HS-27A (cell line): Measurements from ENCODE around the gene CACNB2.

Source experiments
- DNase-seq: peaks from one replicate; pipeline ENCODE4 v3.0.0-alpha.2; 2012; ENCODE audit warnings: low read depth, missing footprints

Gene CACNB2

DNA sequence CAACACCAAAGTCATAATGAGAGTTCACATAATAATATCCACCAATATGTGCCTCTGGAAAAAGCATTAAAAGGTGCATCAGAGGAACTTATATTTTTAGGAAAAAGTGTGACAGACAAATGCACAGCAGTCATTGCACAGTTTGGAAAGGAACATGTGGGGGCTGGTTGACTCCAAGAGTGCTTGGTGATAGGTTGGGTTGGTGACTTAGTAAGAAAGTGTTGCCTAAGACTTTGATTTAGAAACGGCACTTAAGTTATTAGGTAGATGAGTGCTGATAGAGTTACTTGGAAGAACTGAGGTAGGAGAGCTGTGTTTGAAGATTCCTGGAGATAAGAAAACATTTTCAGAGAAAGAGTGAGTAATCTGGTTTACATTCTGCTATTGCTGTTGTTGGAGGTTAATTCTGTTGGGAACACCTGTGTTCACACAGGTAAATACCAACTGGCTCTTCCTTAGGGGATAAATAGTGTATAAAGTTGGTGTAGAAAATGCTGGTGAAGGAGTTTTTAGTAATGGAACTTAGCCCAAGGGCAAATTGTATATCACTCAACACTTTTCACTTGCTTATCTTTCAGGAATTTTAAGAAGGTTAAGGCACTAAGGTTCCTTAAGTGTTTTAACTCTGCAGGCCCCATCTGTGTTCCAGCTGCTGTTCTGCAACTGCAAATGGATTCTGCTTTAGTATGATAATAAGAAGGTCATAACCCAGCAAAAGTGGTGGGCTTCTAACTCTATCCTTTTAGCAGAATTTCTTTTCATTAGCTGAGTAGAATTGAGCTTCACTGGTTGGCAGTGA is 315.1 kb downstream of the CACNB2 start:
- no peak for DNase-seq

GRCh38 chr10:18456984-18457383 is 316.8 kb downstream of the CACNB2 start:
- DNase-seq = no peak

- DNase-seq = no peak
Observed at GRCh38 chr10:18460032-18460431, 319.8 kb downstream of the CACNB2 start.

GRCh38 chr10:18463673-18464211 is 323.5 kb downstream of the CACNB2 start:
- DNase-seq = no peak

DNA sequence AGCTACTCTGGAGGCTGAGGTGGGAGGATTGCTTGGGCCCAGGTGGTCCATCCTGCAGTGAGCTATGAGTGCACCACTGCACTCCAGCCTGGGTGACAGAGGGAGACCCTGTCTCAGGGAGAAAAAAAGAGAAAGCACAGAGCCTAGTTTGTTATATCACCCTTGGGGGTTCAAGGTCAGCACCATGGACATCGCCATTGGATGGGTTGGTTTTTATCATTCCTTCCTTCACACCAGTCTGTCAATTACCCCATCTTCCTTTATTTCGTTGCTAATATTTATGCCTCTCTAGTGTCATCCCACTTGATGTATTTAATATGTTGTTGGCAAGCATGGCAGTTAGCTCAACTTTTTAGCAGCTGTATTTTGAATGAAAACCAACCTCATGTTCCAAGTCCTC is 328.9 kb downstream of the CACNB2 start:
- DNase-seq = no peak

- no peak for DNase-seq
Observed at GRCh38 chr10:18472977-18473376, 332.8 kb downstream of the CACNB2 start.

- no peak for DNase-seq
Observed at GRCh38 chr10:18473424-18474117, 333.3 kb downstream of the CACNB2 start.

DNA sequence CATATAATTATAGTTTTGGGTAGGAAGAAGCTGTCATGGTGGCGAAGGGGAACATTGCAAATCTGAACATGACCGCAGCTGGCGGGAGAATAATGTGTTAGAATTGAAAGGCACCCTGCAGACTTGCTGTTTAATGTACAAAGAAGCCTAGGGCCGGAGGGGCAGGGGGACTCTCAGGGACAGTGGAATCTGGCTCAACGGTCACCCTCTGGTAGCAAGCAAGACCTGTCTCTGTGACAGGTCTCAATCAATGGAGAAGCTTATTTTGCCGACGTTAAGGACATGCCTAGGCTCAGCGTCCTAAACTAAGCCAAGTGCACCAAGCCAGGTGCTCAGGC is 333.9 kb downstream of the CACNB2 start:
- DNase-seq = no peak

GRCh38 chr10:18476076-18476647 is 335.9 kb downstream of the CACNB2 start:
- DNase-seq = no peak

- no peak for DNase-seq
Observed at GRCh38 chr10:18478354-18478753, 338.1 kb downstream of the CACNB2 start.

DNA sequence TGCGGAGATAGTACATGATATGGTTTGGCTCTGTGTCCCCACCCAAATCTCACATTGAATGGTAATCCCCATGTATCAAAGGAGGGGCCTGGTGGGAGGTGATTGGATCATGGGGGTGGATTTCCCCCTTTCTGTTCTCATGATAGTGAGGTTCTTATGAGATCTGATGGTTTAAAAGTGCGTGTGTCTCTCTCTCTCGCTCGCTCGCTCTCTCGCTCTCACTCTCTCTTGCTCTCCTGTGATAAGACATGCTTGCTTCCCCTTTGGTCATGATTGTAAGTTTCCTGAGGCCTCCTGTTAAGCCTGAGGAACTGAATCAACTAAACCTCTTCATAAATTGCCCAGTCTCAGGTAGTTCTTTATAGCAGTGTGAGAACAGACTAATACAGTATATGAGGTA is 339.3 kb downstream of the CACNB2 start:
- DNase-seq = no peak

DNA sequence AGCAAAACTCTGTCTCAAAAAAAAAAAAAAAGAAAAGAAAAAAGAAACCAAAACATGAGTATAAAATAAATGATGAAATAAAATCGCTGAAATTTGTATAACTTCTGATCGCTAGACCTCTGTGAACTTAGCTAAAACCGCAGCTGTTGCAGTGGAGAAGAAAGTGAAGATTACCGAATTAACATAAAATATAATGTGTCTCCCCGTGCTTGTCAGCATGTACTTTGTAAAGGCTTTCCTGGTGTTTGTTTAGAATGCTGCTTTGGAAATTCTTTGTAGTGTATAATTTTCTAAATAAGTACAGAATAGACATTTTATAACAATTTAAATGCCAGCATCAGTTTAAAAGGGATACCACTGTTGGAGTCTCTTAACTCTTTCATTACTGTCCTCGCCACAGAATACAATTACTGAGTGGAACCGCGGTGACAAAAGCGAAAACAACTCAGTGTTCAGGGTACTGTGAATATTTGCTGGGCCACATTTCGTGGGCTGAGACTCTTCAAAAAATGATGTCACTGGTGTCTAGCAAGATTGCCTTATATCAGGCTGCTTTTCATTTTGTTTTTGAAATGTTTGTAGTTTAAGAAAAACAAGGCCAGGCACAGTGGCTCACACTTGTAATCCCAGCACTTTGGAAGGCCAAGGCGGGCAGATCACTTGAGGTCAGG is 343.4 kb downstream of the CACNB2 start:
- no peak for DNase-seq

DNA sequence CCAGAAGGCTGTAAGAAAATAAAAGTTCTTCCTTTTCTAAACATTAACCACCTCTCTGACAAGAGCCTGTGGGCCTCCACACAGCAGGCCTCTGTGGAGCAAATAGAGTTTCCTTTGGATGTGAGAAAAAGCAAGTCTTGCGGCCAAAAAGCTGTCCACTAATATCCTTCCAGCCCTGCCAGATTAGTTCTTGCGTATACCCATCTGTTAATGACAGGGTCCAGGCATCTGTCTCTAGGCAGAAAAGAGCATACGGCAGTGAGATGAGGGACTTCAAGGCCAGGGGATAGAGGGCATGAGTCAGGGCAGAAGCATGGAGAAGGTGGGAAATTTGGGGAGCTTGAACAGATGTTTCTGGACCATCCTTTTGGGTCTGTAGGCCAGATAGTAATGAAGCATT is 346.2 kb downstream of the CACNB2 start:
- DNase-seq = no peak

GRCh38 chr10:18490755-18491154 is 350.5 kb downstream of the CACNB2 start:
- no peak for DNase-seq

- no peak for DNase-seq
Observed at GRCh38 chr10:18497806-18498369, 357.7 kb downstream of the CACNB2 start.

GRCh38 chr10:18498998-18499397 is 358.8 kb downstream of the CACNB2 start:
- no peak for DNase-seq

GRCh38 chr10:18500576-18500975 is 360.4 kb downstream of the CACNB2 start:
- DNase-seq = no peak

DNA sequence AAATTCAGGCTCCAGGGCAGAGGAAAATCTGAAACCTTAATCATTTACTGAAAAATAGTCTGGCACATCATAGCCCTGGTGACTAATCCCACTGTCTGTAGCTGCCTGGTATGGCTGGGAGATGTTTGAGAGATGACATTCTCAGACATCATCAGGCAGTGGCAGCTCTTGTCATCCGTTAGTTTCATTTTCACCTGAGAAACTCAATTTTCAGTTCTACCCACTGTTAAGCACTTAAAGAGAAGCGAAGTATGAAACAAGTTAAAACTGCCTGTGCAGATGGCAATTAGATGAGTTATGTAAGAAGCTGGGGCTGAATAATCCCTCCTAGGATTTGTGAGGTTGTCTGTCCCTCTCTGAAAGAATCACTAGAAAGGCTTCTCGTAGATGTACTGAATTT is 361.0 kb downstream of the CACNB2 start:
- DNase-seq = no peak

DNA sequence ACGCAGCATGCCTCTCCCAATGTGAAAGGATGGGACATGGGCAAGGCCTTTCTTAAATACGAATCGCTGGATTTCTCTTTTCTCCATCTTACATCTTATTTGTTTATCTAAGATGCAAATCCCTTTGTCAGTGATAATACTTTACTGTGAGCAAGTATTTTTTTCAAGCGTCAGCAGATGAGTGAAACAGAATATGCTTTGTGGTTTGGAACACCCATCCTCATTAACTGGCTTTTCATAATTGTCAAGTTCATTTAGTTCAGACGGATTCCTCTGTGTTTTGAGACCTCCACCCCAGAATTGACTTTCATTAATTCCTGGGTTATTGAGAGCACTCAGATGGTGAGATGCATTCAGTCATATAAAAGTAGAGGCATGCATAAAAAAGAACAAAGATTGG is 361.4 kb downstream of the CACNB2 start:
- DNase-seq = no peak

- DNase-seq = no peak
Observed at GRCh38 chr10:18504161-18504560, 363.9 kb downstream of the CACNB2 start.

DNA sequence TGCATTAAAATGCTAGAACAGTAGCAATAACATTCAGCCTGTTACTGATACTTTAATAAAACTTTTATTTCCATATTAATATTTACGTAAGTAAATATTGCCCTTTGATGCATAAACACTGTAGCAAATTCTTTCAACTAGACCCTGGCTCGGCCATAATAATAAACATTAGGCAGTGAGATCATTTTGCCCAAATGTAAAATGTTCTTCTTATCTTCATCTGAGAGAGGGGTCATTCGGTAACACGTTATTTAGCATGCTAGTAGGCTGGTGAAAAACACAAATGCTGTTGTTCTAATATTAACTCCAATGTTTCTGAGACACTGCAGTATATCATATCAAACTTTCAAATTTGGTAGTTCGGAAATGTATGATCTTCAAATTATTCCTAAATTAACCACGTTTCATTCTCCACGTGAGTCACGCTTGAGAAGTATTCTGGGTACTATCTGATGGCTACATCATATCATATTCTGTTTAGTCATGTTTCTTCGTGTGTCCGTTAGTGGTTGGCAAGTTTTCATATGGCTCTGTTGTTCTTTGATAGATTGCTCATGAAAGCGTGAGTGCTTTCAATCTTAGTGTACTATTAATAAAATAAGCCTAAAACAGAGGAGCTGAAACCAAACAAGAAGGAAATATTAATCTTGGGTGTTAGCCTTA is 365.4 kb downstream of the CACNB2 start:
- DNase-seq = no peak

- no peak for DNase-seq
Observed at GRCh38 chr10:18508587-18508986, 368.4 kb downstream of the CACNB2 start.
